GM18867 (cell line): ENCODE results near the gene TBRG4.
"Not testable (repeated sequence)": the region's sequence is repeated elsewhere in the genome, so short reads cannot be mapped to it uniquely, and the experiment has no call there.

Experiments used
- ATAC-seq: cut with Tn5 transposase; IDR thresholded peaks from one replicate; pipeline ENCODE4 v1.9.1; 2021; ENCODE audit warnings: mild to moderate bottlenecking, moderate library complexity; ENCODE audit not compliant: unreplicated experiment

TBRG4 gene

GRCh38 chr7:45118292-45118691 lies 6.8 kb upstream of the TBRG4 start:
- ATAC-seq, result no peak

- ATAC-seq, result no peak
Observed at GRCh38 chr7:45117582-45117981, 6.1 kb upstream of the TBRG4 start.

- no peak for ATAC-seq
Observed at GRCh38 chr7:45116048-45116447, 4.6 kb upstream of the TBRG4 start.

- ATAC-seq, result no peak
Observed at GRCh38 chr7:45114926-45115325, 3.4 kb upstream of the TBRG4 start.

GRCh38 chr7:45114257-45114656 lies 2.8 kb upstream of the TBRG4 start:
- not testable (repeated sequence) for ATAC-seq

- ATAC-seq, result no peak
Observed at GRCh38 chr7:45112648-45113047, 1.2 kb upstream of the TBRG4 start.

GRCh38 chr7:45108863-45109262 lies 2.6 kb downstream of the TBRG4 start:
- no peak for ATAC-seq

- no peak for ATAC-seq
Observed at GRCh38 chr7:45107356-45107755, 4.1 kb downstream of the TBRG4 start.

GRCh38 chr7:45106820-45107219 lies 4.7 kb downstream of the TBRG4 start:
- ATAC-seq, result no peak

- ATAC-seq, result no peak
Observed at GRCh38 chr7:45105588-45106188, 5.8 kb downstream of the TBRG4 start.

GRCh38 chr7:45104844-45105587 lies 6.5 kb downstream of the TBRG4 start:
- ATAC-seq, result no peak

- no peak for ATAC-seq
Observed at GRCh38 chr7:45103958-45104843, 7.3 kb downstream of the TBRG4 start.

- no peak for ATAC-seq
Observed at GRCh38 chr7:45102785-45103712, 8.4 kb downstream of the TBRG4 start.

- ATAC-seq, result no peak
Observed at GRCh38 chr7:45101748-45102147, 9.7 kb downstream of the TBRG4 start.

- no peak for ATAC-seq
Observed at GRCh38 chr7:45100761-45101480, 10.6 kb downstream of the TBRG4 start.

GRCh38 chr7:45099891-45100760 lies 11.4 kb downstream of the TBRG4 start:
- no peak for ATAC-seq

- no peak for ATAC-seq
Observed at GRCh38 chr7:45098983-45099839, 12.3 kb downstream of the TBRG4 start.

GRCh38 chr7:45092931-45093235 lies 18.6 kb downstream of the TBRG4 start:
- no peak for ATAC-seq
